Activated T-helper 1 cell treated with Interleukin-2 at 50 U/mL for 16 hours (primary cell): ENCODE results near the gene CES1.
"Not testable (repeated sequence)": the region's sequence is repeated elsewhere in the genome, so short reads cannot be mapped to it uniquely, and the experiment has no call there.

Experiments
- DNase-seq: peaks from one replicate; pipeline ENCODE4 v3.0.0-alpha.2; 2020; ENCODE audit warnings: low read depth

CES1 gene

DNA sequence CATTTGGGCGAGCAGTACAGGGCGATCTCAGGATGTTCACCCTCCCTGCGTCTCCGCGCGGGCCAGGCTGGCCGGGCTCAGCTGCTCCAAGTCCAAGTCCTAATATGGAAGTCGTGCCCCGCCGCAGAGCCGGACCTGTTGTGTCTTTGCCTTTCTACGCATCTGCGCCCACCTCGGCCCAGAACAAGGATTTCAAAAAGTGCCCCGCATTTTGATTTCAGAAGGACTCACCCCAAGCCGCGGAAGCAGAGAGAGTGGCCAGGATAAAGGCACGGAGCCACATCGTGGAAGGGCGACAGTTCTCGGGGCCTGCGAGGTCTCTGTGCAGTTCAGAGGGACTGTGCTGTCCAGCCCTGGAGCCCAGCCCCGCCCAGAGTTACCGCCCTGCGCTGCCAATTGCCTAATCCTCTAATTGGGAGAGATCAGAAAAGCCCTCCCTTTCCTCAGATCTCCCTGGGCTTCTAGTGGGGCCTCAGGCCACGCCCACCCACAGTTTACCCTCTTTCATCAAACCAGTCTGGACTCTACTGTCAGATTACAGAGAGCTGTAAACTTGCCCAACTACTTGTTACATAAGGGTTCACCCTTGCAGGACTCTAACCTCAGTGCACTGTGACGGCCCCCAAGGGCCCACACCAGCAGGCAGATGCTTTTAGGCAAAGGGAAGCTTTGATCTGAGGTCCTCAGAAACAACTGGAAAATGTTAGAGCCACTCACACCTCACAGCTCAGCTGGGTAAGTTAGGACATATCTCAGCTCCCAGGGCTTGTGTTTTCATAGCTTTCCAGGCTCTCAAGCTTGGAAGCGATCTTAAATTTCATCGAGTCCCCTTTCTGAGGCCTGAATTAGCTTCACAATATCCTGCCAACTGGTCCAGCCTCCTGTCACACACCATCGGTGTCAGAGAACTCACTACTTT is at the start of gene CES1:
CES1 (minus strand) TSS at position 324 of the 919 bp plus-strand sequence; CDS start at position 283, 41 bp downstream.
- no peak for DNase-seq

DNA sequence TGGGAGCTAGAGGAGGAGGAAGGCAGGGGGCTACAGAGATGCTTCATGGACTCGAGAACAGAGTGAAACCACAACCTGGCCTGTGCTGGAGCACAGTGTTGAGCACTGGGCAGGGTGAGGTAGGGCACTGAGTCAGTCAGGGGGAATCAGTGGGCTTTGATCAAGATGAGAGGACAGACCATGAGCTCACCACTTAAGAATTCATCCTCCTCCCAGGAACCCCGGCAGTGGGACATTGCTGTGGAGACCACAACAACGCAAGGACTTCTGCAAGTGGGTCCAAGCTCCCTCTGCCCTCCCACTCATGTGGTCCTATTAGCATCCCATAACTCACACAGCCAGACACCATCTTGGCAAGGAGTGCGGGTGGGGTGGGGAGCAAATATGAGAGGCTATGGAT is 44.0 kb upstream of the CES1 start:
- DNase-seq, result no peak

GRCh38 chr16:55875273-55875672 is 42.4 kb upstream of the CES1 start, which contains the start of gene CES5A:
TSS of gene CES5A (minus strand) at chr16:55875373. CDS start at chr16:55875221, 152 bp downstream.
- no peak for DNase-seq

- DNase-seq, result no peak
These were observed 40.2 kb upstream of the CES1 start for GRCh38 chr16:55873122-55873521.

- DNase-seq, result no peak
These were observed 39.2 kb upstream of the CES1 start for GRCh38 chr16:55872130-55872529.

GRCh38 chr16:55871411-55872038 is 38.6 kb upstream of the CES1 start:
- DNase-seq, result no peak

- DNase-seq, result no peak
These were observed 36.1 kb upstream of the CES1 start for GRCh38 chr16:55868980-55869379.

- no peak for DNase-seq
These were observed 35.2 kb upstream of the CES1 start for GRCh38 chr16:55868137-55868536.

DNA sequence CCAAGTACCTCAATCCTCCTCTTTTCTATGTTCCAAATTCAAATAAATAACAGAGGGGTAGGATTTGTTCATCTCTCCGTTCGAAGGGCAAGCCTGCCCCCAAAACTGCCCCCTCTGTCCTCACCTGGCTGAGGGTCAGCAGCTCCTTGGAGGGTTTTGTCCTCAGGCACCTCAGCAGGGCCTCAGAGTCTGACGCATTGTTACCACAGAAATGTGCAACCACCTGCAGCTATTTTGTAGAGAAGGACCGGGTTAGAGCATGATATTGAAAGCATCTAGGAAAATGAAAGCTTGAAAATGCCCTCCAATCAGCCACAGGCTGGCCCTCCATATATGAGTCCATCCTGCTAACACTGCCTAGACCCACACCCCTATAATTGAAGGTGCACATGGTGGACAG is 28.4 kb upstream of the CES1 start:
- no peak for DNase-seq

DNA sequence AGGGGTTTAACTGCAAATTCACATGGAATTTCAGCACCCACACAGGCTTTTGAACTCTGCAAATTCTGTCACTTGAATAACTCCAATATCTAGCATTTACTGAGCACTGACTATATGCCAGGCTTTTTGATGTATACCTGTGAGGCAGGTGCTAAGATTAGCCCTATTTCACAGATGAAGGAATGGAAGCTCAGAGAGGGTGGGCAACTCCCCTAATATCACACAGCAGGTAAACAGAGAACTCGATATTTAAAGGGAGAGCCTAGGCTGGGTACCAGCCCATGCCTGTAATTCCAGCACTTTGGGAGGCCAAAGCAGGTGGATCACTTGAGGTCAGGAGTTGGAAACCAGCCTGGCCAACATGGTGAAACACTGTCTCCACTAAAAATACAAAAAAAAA is 24.8 kb upstream of the CES1 start:
- not testable (repeated sequence) for DNase-seq

GRCh38 chr16:55856950-55857349 is 24.1 kb upstream of the CES1 start:
- DNase-seq, result no peak

DNA sequence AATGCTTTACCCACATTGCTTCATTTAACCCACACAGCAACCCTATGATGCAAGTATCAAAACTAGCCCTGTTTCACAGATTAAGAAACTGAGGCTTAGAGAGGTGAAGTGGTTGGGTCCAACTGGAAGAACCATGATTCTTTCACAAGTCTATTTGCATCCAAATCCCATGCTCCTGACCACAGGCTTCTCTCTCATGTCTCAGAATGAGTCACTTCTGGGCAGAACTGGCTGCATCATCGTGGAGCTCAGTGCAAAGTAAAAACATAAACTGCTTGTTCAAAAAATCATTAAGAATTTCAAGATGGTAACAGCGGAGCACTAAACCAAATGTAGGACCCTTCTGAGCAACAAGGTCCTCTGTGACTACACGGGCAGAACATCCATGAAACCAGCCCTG is 20.2 kb upstream of the CES1 start:
- DNase-seq, result no peak

DNA sequence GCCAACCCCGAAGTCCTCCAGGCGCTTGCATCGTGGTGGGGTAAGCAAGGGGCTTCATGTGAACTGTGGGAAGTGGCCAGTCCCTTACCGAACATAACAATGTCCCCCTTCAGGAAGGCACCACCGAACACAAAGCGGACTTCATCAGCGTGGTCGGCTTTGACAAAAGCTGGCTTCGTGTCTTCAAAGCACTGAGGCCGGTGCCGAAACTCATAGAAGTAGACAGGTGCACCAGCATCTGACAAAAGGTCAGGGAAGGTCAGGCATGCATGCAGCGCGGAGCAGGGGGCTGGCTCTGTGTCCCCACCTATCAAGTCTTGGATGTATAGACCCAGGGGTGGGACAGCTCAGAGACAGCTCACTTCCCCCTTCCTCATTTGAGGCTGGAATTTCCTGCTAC is 16.6 kb upstream of the CES1 start:
- DNase-seq, result no peak

GRCh38 chr16:55846598-55847346 is 13.9 kb upstream of the CES1 start:
- no peak for DNase-seq

- no peak for DNase-seq
These were observed 10.2 kb upstream of the CES1 start for GRCh38 chr16:55843105-55843395.

DNA sequence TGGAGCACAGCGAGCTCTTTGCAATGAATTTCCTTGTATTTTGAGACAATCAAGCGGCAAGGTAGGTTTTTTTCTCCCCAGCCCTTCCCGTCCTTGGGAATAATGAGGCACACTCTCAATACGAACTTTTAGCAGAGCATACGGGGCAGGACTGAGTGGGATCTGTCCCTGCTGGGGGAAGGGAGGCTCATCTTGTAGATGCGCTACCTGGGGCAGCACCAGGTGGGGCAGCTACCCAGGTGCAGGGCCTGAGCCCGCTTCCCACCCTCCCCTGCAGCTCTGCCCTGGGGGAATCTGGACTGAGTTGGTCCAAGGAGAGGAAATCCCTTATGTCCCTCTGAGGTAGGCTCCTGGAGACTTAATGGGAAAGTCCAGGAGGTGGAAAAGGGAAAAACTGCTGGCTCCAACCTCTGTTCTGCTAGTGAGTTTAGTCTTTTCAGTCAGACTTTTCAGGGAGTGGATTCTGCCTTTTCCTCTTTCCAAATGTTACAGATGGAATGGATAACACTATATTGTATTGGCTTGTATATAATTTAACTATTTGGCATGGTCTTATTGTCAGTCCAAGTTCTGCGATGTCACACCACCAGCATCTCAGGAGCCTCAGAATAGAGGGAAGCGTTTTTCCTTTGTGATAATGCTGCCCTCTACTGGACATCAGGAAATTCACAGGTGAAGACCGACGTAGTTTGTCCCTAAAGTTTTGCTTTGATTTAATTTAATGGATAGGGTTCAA is 9.6 kb upstream of the CES1 start:
- DNase-seq, result no peak

DNA sequence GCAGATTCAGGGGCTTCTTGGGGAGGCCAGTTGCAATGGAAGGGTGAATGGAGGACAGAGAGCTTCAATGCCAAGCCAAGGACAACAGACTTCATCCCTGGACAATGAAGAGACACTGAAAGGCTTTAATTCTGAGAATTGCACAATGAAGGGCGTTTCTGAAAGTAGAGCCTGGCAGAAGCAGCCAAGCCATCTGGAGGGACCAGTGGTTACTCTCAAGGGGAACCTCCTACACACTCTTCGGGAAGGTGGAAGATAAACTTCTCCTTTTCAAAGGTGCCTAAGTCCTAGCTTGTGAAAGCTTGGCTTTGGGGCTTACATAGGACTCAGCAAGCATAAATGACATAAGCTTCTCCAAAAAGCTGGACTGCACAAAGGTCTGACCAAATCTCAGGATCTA is 6.2 kb upstream of the CES1 start:
- DNase-seq, result no peak

GRCh38 chr16:55836158-55836611 is 3.3 kb upstream of the CES1 start:
- DNase-seq, result no peak

GRCh38 chr16:55835581-55835980 is 2.7 kb upstream of the CES1 start:
- DNase-seq, result no peak

- DNase-seq, result not testable (repeated sequence)
These were observed 2.3 kb upstream of the CES1 start for GRCh38 chr16:55835173-55835572.

DNA sequence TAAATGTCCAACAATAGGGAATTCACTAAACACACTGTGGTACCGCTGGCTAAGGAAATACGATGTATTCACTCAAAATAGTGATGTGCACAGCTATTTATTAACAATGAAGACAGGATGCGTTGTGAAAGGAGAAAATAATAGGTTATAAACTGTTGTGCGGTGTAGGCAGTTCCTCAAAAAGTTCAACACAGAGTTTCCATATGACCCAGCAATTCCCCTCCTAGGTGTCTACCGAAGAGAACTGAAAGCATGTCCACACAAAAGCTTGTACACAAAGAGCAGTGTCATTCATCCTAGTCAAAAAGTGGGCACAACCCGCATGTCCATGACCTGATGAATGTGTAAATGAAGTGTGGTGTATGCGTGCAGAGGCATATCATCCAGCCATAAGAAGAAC is 1.2 kb upstream of the CES1 start:
- DNase-seq, result no peak

DNA sequence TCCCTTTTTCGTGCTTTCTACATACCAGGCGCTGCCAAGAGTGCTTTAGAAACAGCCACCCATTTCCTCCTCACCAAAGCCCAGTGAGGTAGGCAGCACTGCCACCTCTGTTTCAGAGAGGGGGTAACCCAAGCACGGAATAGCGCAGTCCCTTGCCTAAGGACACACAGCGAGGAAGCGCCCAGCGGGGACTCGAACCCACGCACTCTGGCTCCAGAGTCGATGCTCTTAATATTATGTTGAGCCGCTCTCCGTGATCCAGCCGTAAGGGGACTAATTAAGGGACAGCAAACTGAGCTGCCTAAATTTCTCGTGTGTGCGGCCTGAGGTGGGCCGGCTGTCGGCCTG is 497 bp downstream of the CES1 start:
- DNase-seq, result no peak
